HG02798 (cell line): Measurements from ENCODE around the gene CDH7.
A peak's percentile ranks its signal among the peaks of the same experiment; 100 is the strongest.

Source experiments
- ATAC-seq: cut with Tn5 transposase; IDR thresholded peaks from one replicate; pipeline ENCODE4 v1.9.1; 2021; ENCODE audit warnings: mild to moderate bottlenecking; ENCODE audit not compliant: unreplicated experiment, poor library complexity

Gene CDH7

GRCh38 chr18:65901522-65901921, 150.7 kb downstream of the CDH7 start:
- ATAC-seq = no peak

GRCh38 chr18:65906621-65907034, 155.8 kb downstream of the CDH7 start:
- no peak for ATAC-seq

- no peak for ATAC-seq
Observed at GRCh38 chr18:65907281-65907680, 156.5 kb downstream of the CDH7 start.

- no peak for ATAC-seq
Observed at GRCh38 chr18:65919018-65919417, 168.2 kb downstream of the CDH7 start.

- ATAC-seq = no peak
Observed at GRCh38 chr18:65919663-65920062, 168.9 kb downstream of the CDH7 start.

- no peak for ATAC-seq
Observed at GRCh38 chr18:65922103-65922502, 171.3 kb downstream of the CDH7 start.

GRCh38 chr18:65924904-65925303, 174.1 kb downstream of the CDH7 start:
- no peak for ATAC-seq

- ATAC-seq = no peak
Observed at GRCh38 chr18:65934874-65935273, 184.1 kb downstream of the CDH7 start.

- ATAC-seq = no peak
Observed at GRCh38 chr18:65936678-65937077, 185.9 kb downstream of the CDH7 start.

- no peak for ATAC-seq
Observed at GRCh38 chr18:65937180-65937579, 186.4 kb downstream of the CDH7 start.

- peak; percentile 58 for ATAC-seq
Observed at GRCh38 chr18:65938592-65939372, 188.0 kb downstream of the CDH7 start.
